ENCODE measurements around the gene TRAF3IP1. TPM values are rescaled to one million over a fixed set of nuclear protein-coding genes. Genes with fewer than 3 reads are reported as not detected.
"Not testable (repeated sequence)": the region's sequence is repeated elsewhere in the genome, so short reads cannot be mapped to it uniquely, and the experiment has no call there.

The TRAF3IP1 gene
- total RNA-seq, 1 donor from 2014 or later = 13.5 TPM

- no peak for FAIRE-seq
These were observed 120.4 kb downstream of the TRAF3IP1 start for GRCh38 chr2:238440767-238441166.

GRCh38 chr2:238441262-238442114 is 121.2 kb downstream of the TRAF3IP1 start:
- DNase-seq (ENCODE audit: low spot score in 2 of 2) (no peak), FAIRE-seq (no peak)

More at GRCh38 chr2:238440767-238441166, 120.4 kb downstream of the TRAF3IP1 start:
- DNase-seq (ENCODE audit: low spot score in 2 of 2) = no peak

GRCh38 chr2:238442257-238442656 is 121.9 kb downstream of the TRAF3IP1 start:
- not testable (repeated sequence) for FAIRE-seq; DNase-seq (ENCODE audit: low spot score in 2 of 2)

- FAIRE-seq (no peak), DNase-seq (ENCODE audit: low spot score in 2 of 2) (no peak)
These were observed 123.9 kb downstream of the TRAF3IP1 start for GRCh38 chr2:238444242-238444641.

GRCh38 chr2:238445409-238446190 is 125.3 kb downstream of the TRAF3IP1 start:
- FAIRE-seq (no peak), DNase-seq (ENCODE audit: low spot score in 2 of 2) (no peak)

- DNase-seq (ENCODE audit: low spot score in 2 of 2) = no peak
- FAIRE-seq = no peak
These were observed 126.1 kb downstream of the TRAF3IP1 start for GRCh38 chr2:238446371-238446770.

GRCh38 chr2:238448031-238448955 is 128.0 kb downstream of the TRAF3IP1 start:
- no peak for DNase-seq (ENCODE audit: low spot score in 2 of 2)
- FAIRE-seq = no peak

GRCh38 chr2:238449241-238449640 is 128.9 kb downstream of the TRAF3IP1 start:
- no peak for FAIRE-seq

GRCh38 chr2:238449909-238450417 is 129.6 kb downstream of the TRAF3IP1 start:
- FAIRE-seq = no peak
- peak in 1 of 2 donors; percentile 39 for DNase-seq (ENCODE audit: low spot score in 2 of 2)

More at GRCh38 chr2:238449241-238449640, 128.9 kb downstream of the TRAF3IP1 start:
- DNase-seq (ENCODE audit: low spot score in 2 of 2) = no peak

GRCh38 chr2:238450440-238450861 is 130.1 kb downstream of the TRAF3IP1 start:
- FAIRE-seq = no peak
- no peak for DNase-seq (ENCODE audit: low spot score in 2 of 2)

Small RNA genes within 50 kb of the gene (small RNA-seq; reads per million reads assigned to genes)
- not detected for gene RNU6-234P

Other genes with a start within 250 kb of the TRAF3IP1 start
- under 0.01 TPM for gene ESPNL, start 220.2 kb upstream of the TRAF3IP1 start, total RNA-seq
- under 0.01 TPM for gene KLHL30, start 181.8 kb upstream of the TRAF3IP1 start, total RNA-seq
- gene ERFE, start 161.5 kb upstream of the TRAF3IP1 start, total RNA-seq = 0.82 TPM
- 73.4 TPM for gene ILKAP, start 116.8 kb upstream of the TRAF3IP1 start, total RNA-seq
- gene HES6, start 80.5 kb upstream of the TRAF3IP1 start, total RNA-seq = 67.7 TPM
- 5.3 TPM for gene PER2, start 31.9 kb upstream of the TRAF3IP1 start, total RNA-seq
- gene ASB1, start 106.4 kb downstream of the TRAF3IP1 start, total RNA-seq = 11.8 TPM

Data from frontal cortex (tissue), 4 donors.